HAP-1 (cell line): Measurements from ENCODE around the gene TMEM269.

Source experiments
- DNase-seq, 2 experiments: peaks; one replicate each; pipeline ENCODE4 v3.0.0-alpha.2; 2016 to 2020; ENCODE audit warnings: low spot score in 2 of 2
- H3K27me3 ChIP-seq: fragments of 250-450 bp; sonication (Bioruptor Pico); 2 replicates; pipeline ENCODE4 v1.5.1; 2020; ENCODE audit warnings: low read depth, mild to moderate bottlenecking, moderate library complexity
- H3K36me3 ChIP-seq: fragments of 250-450 bp; sonication (Bioruptor Pico); replicated peaks from 2 replicates; pipeline ENCODE4 v1.5.1; 2020; ENCODE audit warnings: mild to moderate bottlenecking
- H3K4me1 ChIP-seq: fragments of 250-450 bp; sonication (Bioruptor Pico); 2 replicates; pipeline ENCODE4 v1.5.1; 2020; ENCODE audit warnings: mild to moderate bottlenecking
- H3K4me3 ChIP-seq: fragments of 250-450 bp; sonication (Bioruptor Pico); 2 replicates; pipeline ENCODE4 v1.5.1; 2020; ENCODE audit warnings: mild to moderate bottlenecking, moderate library complexity
- H3K9me3 ChIP-seq: fragments of 250-450 bp; sonication (Bioruptor Pico); 2 replicates; pipeline ENCODE4 v1.5.1; 2020; ENCODE audit warnings: mild to moderate bottlenecking, moderate library complexity
- in situ Hi-C: fragments of 300-500 bp; cut with MboI; formaldehyde crosslinking; loops from 3 replicates; pipeline ENCODE4 v1.14.3; 2020; ENCODE audit warnings: low sequenced_read_pairs, inconsistent platforms, mixed read lengths

Gene TMEM269

GRCh38 chr1:42774928-42775526 is 9.8 kb upstream of the TMEM269 start:
- Histone ChIP-seq H3K36me3 (peaks cover 44% of the 10 kb centered on the region), H3K9me3 (no peaks in the 10 kb centered on the region), H3K4me3 (no peak overlapping the region), H3K4me1 (no peaks in the 10 kb centered on the region), H3K27me3 (no peaks in the 10 kb centered on the region)
- in situ Hi-C loops: loop anchor here (5.0 kb wide), 1 partner anchor 292 kb away; no protein-coding TSS in a partner anchor
- no peak for DNase-seq

GRCh38 chr1:42776502-42776901 is 8.3 kb upstream of the TMEM269 start:
- Histone ChIP-seq H3K36me3 (peaks cover 48% of the 10 kb centered on the region), H3K4me1 (no peaks in the 10 kb centered on the region), H3K9me3 (no peaks in the 10 kb centered on the region), H3K4me3 (no peak overlapping the region), H3K27me3 (no peaks in the 10 kb centered on the region)
- in situ Hi-C loops: loop anchor here (5.0 kb wide), 1 partner anchor 291 kb away; no protein-coding TSS in a partner anchor
- DNase-seq: no peak

GRCh38 chr1:42777852-42778251 is 6.9 kb upstream of the TMEM269 start:
- Histone ChIP-seq H3K36me3 (peaks cover 52% of the 10 kb centered on the region), H3K27me3 (no peaks in the 10 kb centered on the region), H3K4me1 (no peaks in the 10 kb centered on the region), H3K4me3 (no peak overlapping the region), H3K9me3 (no peaks in the 10 kb centered on the region)
- in situ Hi-C loops: loop anchor here (5.0 kb wide), 1 partner anchor 289 kb away; no protein-coding TSS in a partner anchor
- DNase-seq: peak; percentile 21 to 51

- Histone ChIP-seq H3K4me3 (no peak overlapping the region), H3K36me3 (peaks cover 51% of the 10 kb centered on the region), H3K27me3 (no peaks in the 10 kb centered on the region), H3K9me3 (no peaks in the 10 kb centered on the region), H3K4me1 (no peaks in the 10 kb centered on the region)
- no peak for DNase-seq
- in situ Hi-C loops: loop anchor here (5.0 kb wide), 1 partner anchor 288 kb away; no protein-coding TSS in a partner anchor
Observed at GRCh38 chr1:42779725-42780124, 5.1 kb upstream of the TMEM269 start.

- no peaks in the 10 kb centered on the region for H3K4me1 ChIP-seq
- no peaks in the 10 kb centered on the region for H3K9me3 ChIP-seq
- in situ Hi-C loops: no loop called here
- DNase-seq: no peak
- H3K4me3 ChIP-seq: no peak overlapping the region
- no peaks in the 10 kb centered on the region for H3K27me3 ChIP-seq
- peaks cover 47% of the 10 kb centered on the region for H3K36me3 ChIP-seq
Observed at GRCh38 chr1:42780176-42780575, 4.6 kb upstream of the TMEM269 start.

- Histone ChIP-seq H3K4me1 (no peaks in the 10 kb centered on the region), H3K36me3 (peaks cover 27% of the 10 kb centered on the region)
- in situ Hi-C loops: no loop called here
Observed at GRCh38 chr1:42783092-42783491, 1.7 kb upstream of the TMEM269 start.

GRCh38 chr1:42784547-42784945 is 245 bp upstream of the TMEM269 start:
- no peaks in the 10 kb centered on the region for H3K4me1 ChIP-seq
- H3K9me3 ChIP-seq: no peaks in the 10 kb centered on the region
- H3K4me3 ChIP-seq: no peak overlapping the region
- no peaks in the 10 kb centered on the region for H3K27me3 ChIP-seq
- peaks cover 19% of the 10 kb centered on the region for H3K36me3 ChIP-seq
- DNase-seq: no peak
- in situ Hi-C loops: no loop called here

More at GRCh38 chr1:42783092-42783491, 1.7 kb upstream of the TMEM269 start:
- H3K27me3 ChIP-seq: no peaks in the 10 kb centered on the region
- DNase-seq: no peak
- no peaks in the 10 kb centered on the region for H3K9me3 ChIP-seq
- H3K4me3 ChIP-seq: no peak overlapping the region

GRCh38 chr1:42786097-42786496 is 1.3 kb downstream of the TMEM269 start:
- Histone ChIP-seq H3K27me3 (no peaks in the 10 kb centered on the region), H3K4me3 (no peak overlapping the region), H3K9me3 (no peaks in the 10 kb centered on the region), H3K36me3 (peaks cover 8% of the 10 kb centered on the region), H3K4me1 (no peaks in the 10 kb centered on the region)
- in situ Hi-C loops: no loop called here
- no peak for DNase-seq

- in situ Hi-C loops: no loop called here
- H3K36me3 ChIP-seq: peaks cover 3% of the 10 kb centered on the region; the same call in 1 of the 2 replicates
- H3K27me3 ChIP-seq: no peaks in the 10 kb centered on the region
- H3K9me3 ChIP-seq: no peaks in the 10 kb centered on the region
- DNase-seq: no peak
- H3K4me3 ChIP-seq: no peak overlapping the region
- H3K4me1 ChIP-seq: no peaks in the 10 kb centered on the region
Observed at GRCh38 chr1:42788021-42788420, 3.2 kb downstream of the TMEM269 start.

- DNase-seq: no peak
- in situ Hi-C loops: no loop called here
Observed at GRCh38 chr1:42793824-42794223, 9.0 kb downstream of the TMEM269 start.

GRCh38 chr1:42797414-42797813 is 12.6 kb downstream of the TMEM269 start:
- Histone ChIP-seq H3K4me3 (no peak overlapping the region), H3K27me3 (no peaks in the 10 kb centered on the region), H3K9me3 (no peaks in the 10 kb centered on the region), H3K4me1 (no peaks in the 10 kb centered on the region), H3K36me3 (no peaks in the 10 kb centered on the region)
- in situ Hi-C loops: no loop called here
- DNase-seq: no peak

More at GRCh38 chr1:42793824-42794223, 9.0 kb downstream of the TMEM269 start:
- Histone ChIP-seq H3K27me3 (no peaks in the 10 kb centered on the region), H3K4me1 (no peaks in the 10 kb centered on the region), H3K4me3 (no peak overlapping the region), H3K9me3 (no peaks in the 10 kb centered on the region), H3K36me3 (no peaks in the 10 kb centered on the region)

- Histone ChIP-seq H3K4me3 (no peak overlapping the region), H3K36me3 (no peaks in the 10 kb centered on the region), H3K9me3 (no peaks in the 10 kb centered on the region), H3K4me1 (no peaks in the 10 kb centered on the region), H3K27me3 (no peaks in the 10 kb centered on the region)
- no peak for DNase-seq
- in situ Hi-C loops: no loop called here
Observed at GRCh38 chr1:42797979-42798378, 13.2 kb downstream of the TMEM269 start.

- in situ Hi-C loops: no loop called here
Observed at GRCh38 chr1:42801832-42802473, 17.2 kb downstream of the TMEM269 start.

GRCh38 chr1:42806171-42806570 is 21.4 kb downstream of the TMEM269 start:
- H3K27me3 ChIP-seq: no peaks in the 10 kb centered on the region
- H3K9me3 ChIP-seq: 0 out of 2 replicates have a peak, but pooled peaks cover 2% of the 10 kb centered on the region
- H3K4me3 ChIP-seq: no peak overlapping the region
- no peaks in the 10 kb centered on the region for H3K36me3 ChIP-seq
- H3K4me1 ChIP-seq: no peaks in the 10 kb centered on the region
- in situ Hi-C loops: no loop called here
- DNase-seq: no peak

More at GRCh38 chr1:42801832-42802473, 17.2 kb downstream of the TMEM269 start:
- Histone ChIP-seq H3K9me3 (0 out of 2 replicates have a peak, but pooled peaks cover 2% of the 10 kb centered on the region), H3K4me1 (no peaks in the 10 kb centered on the region), H3K4me3 (no peak overlapping the region), H3K36me3 (no peaks in the 10 kb centered on the region), H3K27me3 (no peaks in the 10 kb centered on the region)
- no peak for DNase-seq
